Heart left ventricle (tissue), 13 donors: ENCODE measurements around the gene CRLF1.

Experiments used
- CTCF ChIP-seq, 12 donors: fragments of 200-600 bp; sonication (generic) in 4 of 12; IDR thresholded peaks; one replicate each; pipeline versions ENCODE4 v1.5.0 to v1.8.0; 2018 to 2022; ENCODE audit warnings: antibody characterized with exemption in 12 of 12, mild to moderate bottlenecking in 5 of 12
- POLR2A ChIP-seq, 2 donors: fragments of 450-650 bp; IDR thresholded peaks; one replicate each; pipeline ENCODE4 v1.6.1; 2017; ENCODE audit warnings: antibody characterized with exemption in 2 of 2, mild to moderate bottlenecking in 2 of 2, moderate library complexity in 2 of 2
- donor health status: ischemic (EF 13 %, LVEDD 7.1; RV severe dilation, severe dysfunction).
- donor health status: DM: no; HTN: yes; CAD: no.
- donor health status: DM: no; HTN: no; CAD: no.
- donor health status: ischemic (EF 25% LVEDD 6.9; RV normal size, moderate dysfunction).
- donor health status: ischemic (EF 25% LVEDD 5.7; RV mildly dilated, moderate dysfunction).
- donor health status: ischemic (EF 35%, LVEDD 5.7; RV mildly dilated, moderate dysfunction).
- donor health status: nonischemic (EF 11% LVEDD 7.7; RV severe dilation, severe dysfunction).
- donor health status: DM: yes; HTN: yes; CAD: no.
- donor health status: PGD.
- donor health status: ischemic (EF 29% LVEDD 5.4; RV normal size, mild dysfunction).
- donor health status: nonischemic (EF 23%, LVEDD 6.1; RV moderate dilation, normal function).

- TF ChIP-seq POLR2A (IDR thresholded peaks at IDR 0.05) (no peak), CTCF (IDR thresholded peaks at IDR 0.05) (no peak)
Observed at GRCh38 chr19:18608805-18609716, 2.5 kb upstream of the CRLF1 start.
